ENCODE results near the gene CD36. TPM values are rescaled to one million over a fixed set of nuclear protein-coding genes. Genes with fewer than 3 reads are reported as not detected.

Gene CD36
- total RNA-seq, 2 donors from 2014 or later: 76.0 to 120 TPM

DNA sequence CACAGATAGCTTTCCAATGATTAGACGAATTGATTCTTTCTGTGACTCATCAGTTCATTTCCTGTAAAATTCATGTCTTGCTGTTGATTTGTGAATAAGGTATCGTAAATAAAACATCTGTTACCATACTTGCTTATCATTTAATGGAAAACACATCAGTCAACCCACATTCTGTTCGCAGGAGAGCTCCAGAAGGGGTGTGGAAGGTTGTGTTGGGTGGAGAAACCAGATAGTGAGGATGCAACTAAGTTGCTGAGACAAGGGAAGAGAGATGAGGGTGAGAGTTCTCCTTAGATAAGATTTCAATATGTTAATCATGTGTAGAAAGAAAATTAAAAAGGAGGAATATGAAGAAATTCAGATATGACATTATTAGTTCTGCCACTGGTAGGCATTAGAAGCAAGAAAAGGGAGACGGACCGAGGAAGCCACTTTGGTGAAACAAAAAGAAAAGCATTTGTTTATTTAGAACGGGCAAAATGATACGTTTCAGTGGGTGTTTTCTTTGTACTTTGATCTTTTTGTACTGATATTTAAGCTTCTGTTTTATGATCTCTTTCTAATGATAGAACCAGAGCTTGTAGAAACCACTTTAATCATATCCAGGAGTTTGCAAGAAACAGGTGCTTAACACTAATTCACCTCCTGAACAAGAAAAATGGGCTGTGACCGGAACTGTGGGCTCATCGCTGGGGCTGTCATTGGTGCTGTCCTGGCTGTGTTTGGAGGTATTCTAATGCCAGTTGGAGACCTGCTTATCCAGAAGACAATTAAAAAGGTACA lies 7.8 kb downstream of the CD36 start:
- H3K4me3 ChIP-seq: no peak overlapping the region
- ATAC-seq (no peak), DNase-seq (no peak)
- no peak for TF ChIP-seq POLR2A (IDR thresholded peaks at IDR 0.05)
- TF ChIP-seq, protein P1, sequence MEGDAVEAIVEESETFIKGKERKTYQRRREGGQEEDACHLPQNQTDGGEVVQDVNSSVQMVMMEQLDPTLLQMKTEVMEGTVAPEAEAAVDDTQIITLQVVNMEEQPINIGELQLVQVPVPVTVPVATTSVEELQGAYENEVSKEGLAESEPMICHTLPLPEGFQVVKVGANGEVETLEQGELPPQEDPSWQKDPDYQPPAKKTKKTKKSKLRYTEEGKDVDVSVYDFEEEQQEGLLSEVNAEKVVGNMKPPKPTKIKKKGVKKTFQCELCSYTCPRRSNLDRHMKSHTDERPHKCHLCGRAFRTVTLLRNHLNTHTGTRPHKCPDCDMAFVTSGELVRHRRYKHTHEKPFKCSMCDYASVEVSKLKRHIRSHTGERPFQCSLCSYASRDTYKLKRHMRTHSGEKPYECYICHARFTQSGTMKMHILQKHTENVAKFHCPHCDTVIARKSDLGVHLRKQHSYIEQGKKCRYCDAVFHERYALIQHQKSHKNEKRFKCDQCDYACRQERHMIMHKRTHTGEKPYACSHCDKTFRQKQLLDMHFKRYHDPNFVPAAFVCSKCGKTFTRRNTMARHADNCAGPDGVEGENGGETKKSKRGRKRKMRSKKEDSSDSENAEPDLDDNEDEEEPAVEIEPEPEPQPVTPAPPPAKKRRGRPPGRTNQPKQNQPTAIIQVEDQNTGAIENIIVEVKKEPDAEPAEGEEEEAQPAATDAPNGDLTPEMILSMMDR (IDR thresholded peaks at IDR 0.05): no peak
- no peaks in the 10 kb centered on the region for H3K36me3 ChIP-seq (replicated peaks in 1 of 2; ENCODE audit: insufficient read depth in 1 of 2, low read depth in 2 of 2)
- WGBS, 2 donors: 63 to 67% methylated on average over 9 of the region's 9 CpGs
- no peaks in the 10 kb centered on the region for H3K27me3 ChIP-seq
- H3K27ac ChIP-seq: no peak overlapping the region
- H3K4me1 ChIP-seq: no peaks in the 10 kb centered on the region
- intact Hi-C loops (cut with DNase I): no loop called here
- no peaks in the 10 kb centered on the region for H3K9me3 ChIP-seq

DNA sequence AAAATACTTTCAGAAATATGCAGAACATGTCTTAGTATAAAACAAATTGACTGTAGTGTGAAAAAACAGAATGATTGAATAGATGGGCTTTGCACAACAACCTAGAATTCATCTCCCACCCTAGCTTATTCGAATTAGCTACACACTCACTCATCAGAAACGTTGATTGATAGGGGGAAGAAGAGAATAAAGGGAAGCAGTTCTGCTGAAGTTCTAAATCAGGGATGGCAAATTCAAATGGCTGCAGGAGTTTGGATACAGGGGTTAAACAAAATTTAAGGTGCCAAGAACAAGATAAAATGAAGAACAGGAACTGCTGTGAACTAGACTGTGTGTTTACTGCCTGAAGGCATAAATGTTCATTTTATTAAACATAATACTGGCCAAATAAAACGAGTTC lies 9.0 kb downstream of the CD36 start:
- ATAC-seq (no peak), DNase-seq (no peak)
- intact Hi-C loops (cut with DNase I): no loop called here
- Histone ChIP-seq H3K4me1 (no peaks in the 10 kb centered on the region), H3K27me3 (no peaks in the 10 kb centered on the region), H3K36me3 (replicated peaks in 1 of 2; ENCODE audit: insufficient read depth in 1 of 2, low read depth in 2 of 2) (no peaks in the 10 kb centered on the region), H3K4me3 (no peak overlapping the region), H3K9me3 (no peaks in the 10 kb centered on the region), H3K27ac (no peak overlapping the region)
- TF ChIP-seq, protein P1 (IDR thresholded peaks at IDR 0.05): no peak
- WGBS, 2 donors: 45 to 52% methylated on average over 3 of the region's 3 CpGs

DNA sequence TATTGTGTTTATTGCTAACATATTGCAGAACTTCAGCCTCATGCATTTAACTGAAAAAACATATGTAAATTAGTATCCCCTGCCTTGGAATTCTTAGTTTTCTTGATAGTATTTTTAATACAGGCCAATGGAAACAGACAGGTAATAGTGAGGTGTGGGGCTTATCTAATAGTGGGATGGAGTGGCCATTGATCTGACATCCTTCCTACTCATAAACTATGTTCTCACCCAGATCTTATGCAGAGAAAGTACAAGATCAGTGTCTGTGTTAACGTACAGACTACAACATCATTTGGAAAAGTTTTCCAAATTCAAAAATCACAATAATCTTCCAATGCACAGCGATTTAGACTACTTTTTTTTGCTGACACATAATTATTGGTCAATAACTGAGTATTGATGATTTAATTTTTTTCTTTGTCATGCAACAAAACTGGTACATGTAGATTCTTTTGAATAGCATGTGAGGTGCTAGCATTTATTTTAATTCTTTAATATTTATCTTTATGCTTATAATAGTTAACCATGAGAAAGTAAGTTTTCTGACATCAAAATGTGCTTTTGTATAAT lies 9.7 kb downstream of the CD36 start:
- TF ChIP-seq, protein P1 (IDR thresholded peaks at IDR 0.05): no peak
- TF ChIP-seq POLR2A (IDR thresholded peaks at IDR 0.05): no peak
- no peak for ATAC-seq

DNA sequence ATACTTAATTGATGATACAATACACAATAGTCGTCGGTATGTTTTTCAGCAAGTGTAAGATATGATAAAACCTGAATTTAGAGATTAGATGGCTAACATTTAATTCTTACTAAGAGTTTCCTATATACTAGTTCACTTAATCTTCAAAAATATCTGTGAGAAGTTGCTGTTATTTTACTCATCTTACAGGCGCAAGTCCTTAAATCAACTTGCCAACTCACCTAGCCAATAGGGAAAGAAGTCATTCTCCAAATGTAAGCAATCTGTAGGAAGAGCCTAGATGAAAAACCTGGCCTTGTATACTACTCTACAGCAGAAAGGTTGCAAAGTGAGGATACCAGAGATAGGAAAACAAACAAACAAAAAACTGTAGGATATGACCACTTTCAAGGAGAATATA lies 10.6 kb downstream of the CD36 start:
- DNase-seq (no peak), ATAC-seq (no peak)
- Histone ChIP-seq H3K9me3 (no peaks in the 10 kb centered on the region), H3K4me1 (no peaks in the 10 kb centered on the region), H3K27ac (no peak overlapping the region), H3K27me3 (no peaks in the 10 kb centered on the region), H3K36me3 (replicated peaks in 1 of 2; ENCODE audit: insufficient read depth in 1 of 2, low read depth in 2 of 2) (no peaks in the 10 kb centered on the region), H3K4me3 (no peak overlapping the region)
- 66 to 84% methylated on average over 3 of the region's 3 CpGs for WGBS, 2 donors
- TF ChIP-seq, protein P1 (IDR thresholded peaks at IDR 0.05): no peak
- no peak for TF ChIP-seq POLR2A (IDR thresholded peaks at IDR 0.05)
- intact Hi-C loops (cut with DNase I): no loop called here

More for the DNA sequence above, 9.7 kb downstream of the CD36 start:
- H3K36me3 ChIP-seq (replicated peaks in 1 of 2; ENCODE audit: insufficient read depth in 1 of 2, low read depth in 2 of 2): no peaks in the 10 kb centered on the region
- H3K4me3 ChIP-seq: no peak overlapping the region
- WGBS, 2 donors: 58 to 81% methylated on average over 2 of the region's 2 CpGs
- DNase-seq: no peak
- no peaks in the 10 kb centered on the region for H3K27me3 ChIP-seq
- no peak overlapping the region for H3K27ac ChIP-seq
- no peaks in the 10 kb centered on the region for H3K9me3 ChIP-seq
- no peaks in the 10 kb centered on the region for H3K4me1 ChIP-seq
- intact Hi-C loops (cut with DNase I): no loop called here

DNA sequence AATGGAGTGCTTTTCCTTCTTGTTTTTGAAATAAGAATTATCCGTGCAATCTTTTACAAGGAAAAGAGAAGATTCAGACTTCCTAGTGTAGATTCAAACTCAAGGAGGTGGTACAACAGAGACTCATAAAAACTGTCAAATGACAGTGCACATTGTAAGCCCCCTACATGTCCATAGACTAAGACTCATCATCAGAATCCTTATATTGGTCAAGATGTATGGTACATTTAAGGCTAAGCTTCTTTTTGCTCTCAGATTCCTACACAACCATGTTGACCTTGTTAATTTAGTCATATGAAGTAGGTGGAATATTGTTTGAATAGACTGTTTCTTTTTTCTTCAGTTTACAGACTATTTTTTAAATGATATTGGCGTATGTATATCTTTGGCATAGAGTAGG lies 11.6 kb downstream of the CD36 start:
- no peak for TF ChIP-seq POLR2A (IDR thresholded peaks at IDR 0.05)
- TF ChIP-seq, protein P1 (IDR thresholded peaks at IDR 0.05): no peak
- Histone ChIP-seq H3K4me1 (no peaks in the 10 kb centered on the region), H3K27me3 (no peaks in the 10 kb centered on the region), H3K27ac (no peak overlapping the region), H3K4me3 (no peak overlapping the region), H3K9me3 (no peaks in the 10 kb centered on the region), H3K36me3 (replicated peaks in 1 of 2; ENCODE audit: insufficient read depth in 1 of 2, low read depth in 2 of 2) (no peaks in the 10 kb centered on the region)
- ATAC-seq (no peak), DNase-seq (no peak)
- WGBS, 2 donors: 76 to 85% methylated on average over 2 of the region's 2 CpGs
- intact Hi-C loops (cut with DNase I): no loop called here

All from body of pancreas (tissue), 4 donors.